Measurements from ENCODE around the gene APEH.

- TF ChIP-seq EZH2 (IDR thresholded peaks at IDR 0.05; ENCODE audit: insufficient read depth, low read length) (no peak), CTCF (IDR thresholded peaks at IDR 0.05; ENCODE audit: insufficient read depth, low read depth, low read length) (no peak)
Observed at GRCh38 chr3:49662720-49663413, 11.3 kb upstream of the APEH start.

Measured in astrocyte (in vitro differentiated cells and primary cell).